Mononuclear cell (primary cell): ENCODE results near the gene CDKN2C. TPM values are rescaled to one million over a fixed set of nuclear protein-coding genes. Genes with fewer than 3 reads are reported as not detected.

ENCODE experiments used
- H3K27me3 ChIP-seq: 2 replicates; pipeline ENCODE4 v1.6.0; 2011; ENCODE audit warnings: low read length, control low read depth; ENCODE audit not compliant: insufficient read depth
- H3K4me1 ChIP-seq: 2 replicates; pipeline ENCODE4 v1.5.1; 2011; ENCODE audit warnings: mild to moderate bottlenecking, low read length, control low read depth; ENCODE audit not compliant: insufficient read depth
- H3K4me3 ChIP-seq: 2 replicates; pipeline ENCODE4 v1.5.1; 2011; ENCODE audit warnings: mild to moderate bottlenecking, low read length, moderate library complexity
- H3K9me3 ChIP-seq: 2 replicates; pipeline ENCODE4 v1.5.1; 2011; ENCODE audit warnings: low read depth, mild to moderate bottlenecking, control low read depth, low read length
- total RNA-seq: library from RNA; depleted of rRNA; stranded (reverse); fragments of >200 nt; gene quantifications from one replicate; pipeline ENCODE4 v1.2.3, GENCODE V29; 2012

CDKN2C gene
- total RNA-seq, 1 donor = 5.2 TPM

DNA sequence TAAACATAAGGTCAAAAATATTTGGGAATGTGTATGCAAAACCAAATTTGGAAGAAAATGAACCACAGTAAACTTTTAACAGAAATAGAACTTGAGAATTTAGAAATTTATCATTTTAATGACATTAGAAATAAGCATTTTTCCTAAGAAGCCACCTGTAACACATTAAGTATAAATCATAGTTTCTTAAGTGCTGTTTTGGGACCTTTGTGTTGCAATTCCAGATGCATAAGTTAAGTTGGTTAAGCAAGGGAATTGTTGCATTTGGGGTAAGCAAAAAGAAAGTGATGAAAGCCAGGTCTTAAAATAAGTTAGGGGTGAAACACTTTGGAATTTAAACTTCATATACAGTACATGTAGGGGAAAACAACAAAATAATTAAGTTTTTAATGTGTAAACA, 49.8 kb downstream of the CDKN2C start:
- no peak overlapping the region for H3K4me3 ChIP-seq
- H3K9me3 ChIP-seq = no peaks in the 10 kb centered on the region
- H3K4me1 ChIP-seq = no peaks in the 10 kb centered on the region
- H3K27me3 ChIP-seq = no peaks in the 10 kb centered on the region

Other genes with a start within 250 kb of the CDKN2C start
- gene FAF1, start 10.0 kb upstream of the CDKN2C start, total RNA-seq = 49.6 TPM
- gene C1orf185, start 132.0 kb downstream of the CDKN2C start, total RNA-seq = not detected